ENCODE results near the gene RIMKLA. TPM values are rescaled to one million over a fixed set of nuclear protein-coding genes. Genes with fewer than 3 reads are reported as not detected.

The RIMKLA gene
- total RNA-seq, 4 donors from 2014 or later = 1.8 to 5.3 (median 3.4) TPM

GRCh38 chr1:42462828-42463763 lies 82.5 kb downstream of the RIMKLA start, which contains the start of gene CCDC30:
Gene CCDC30 (plus strand): TSS chr1:42463286. CDS start chr1:42480552, 17,266 bp downstream.
- intact Hi-C loops (cut with DNase I) = loop anchor here (10.0 kb wide), 1 partner anchor 222 kb away; the partner anchor contains the start of gene YBX1
- WGBS = under 1% methylated on average over 46 of the region's 59 CpGs

GRCh38 chr1:42463921-42464320 lies 83.3 kb downstream of the RIMKLA start:
- intact Hi-C loops (cut with DNase I) = loop anchor here (10.0 kb wide), 1 partner anchor 221 kb away; the partner anchor contains the start of gene YBX1
- no peak for TF ChIP-seq EP300 (IDR thresholded peaks at IDR 0.05)
- no peak for TF ChIP-seq POLR2AphosphoS5 (IDR thresholded peaks at IDR 0.05)
- no peak for TF ChIP-seq POLR2A (IDR thresholded peaks at IDR 0.05; ENCODE audit: low read depth)
- TF ChIP-seq CTCF (IDR thresholded peaks at IDR 0.05) = no peak
- Histone ChIP-seq H3K36me3 (peaks cover 0 to 21% (median 19%) of the 10 kb centered on the region in 4 donors), H3K4me3 (peak overlapping the region; percentile 68 to 82 (median 78)), H3K27ac (replicated peaks in 1 of 4) (peak overlapping the region in 1 of 4 donors; percentile 69), H3K27me3 (no peaks in the 10 kb centered on the region), H3K4me1 (peaks cover 13 to 20% (median 17%) of the 10 kb centered on the region in 4 donors), H3K9me3 (no peaks in the 10 kb centered on the region)
- WGBS = 62% methylated on average over 3 of the region's 3 CpGs
- DNase-seq (ENCODE audit: extremely low spot score) = no peak

More at GRCh38 chr1:42462828-42463763, 82.5 kb downstream of the RIMKLA start, which contains the start of gene CCDC30:
- peaks cover 0 to 28% (median 25%) of the 10 kb centered on the region in 4 donors for H3K36me3 ChIP-seq
- H3K9me3 ChIP-seq = no peaks in the 10 kb centered on the region
- peak within 1 kb of the TSS; percentile 13 to 69 (median 32) for H3K27ac ChIP-seq (replicated peaks in 1 of 4)
- TF ChIP-seq EP300 (IDR thresholded peaks at IDR 0.05) = no peak
- peak; percentile 57 to 74 for TF ChIP-seq POLR2AphosphoS5 (IDR thresholded peaks at IDR 0.05)
- H3K27me3 ChIP-seq = no peaks in the 10 kb centered on the region
- peak; percentile 99 for DNase-seq (ENCODE audit: extremely low spot score)
- peak within 1 kb of the TSS; percentile 68 to 82 (median 78) for H3K4me3 ChIP-seq
- peaks cover 14 to 22% (median 18%) of the 10 kb centered on the region in 4 donors for H3K4me1 ChIP-seq

DNA sequence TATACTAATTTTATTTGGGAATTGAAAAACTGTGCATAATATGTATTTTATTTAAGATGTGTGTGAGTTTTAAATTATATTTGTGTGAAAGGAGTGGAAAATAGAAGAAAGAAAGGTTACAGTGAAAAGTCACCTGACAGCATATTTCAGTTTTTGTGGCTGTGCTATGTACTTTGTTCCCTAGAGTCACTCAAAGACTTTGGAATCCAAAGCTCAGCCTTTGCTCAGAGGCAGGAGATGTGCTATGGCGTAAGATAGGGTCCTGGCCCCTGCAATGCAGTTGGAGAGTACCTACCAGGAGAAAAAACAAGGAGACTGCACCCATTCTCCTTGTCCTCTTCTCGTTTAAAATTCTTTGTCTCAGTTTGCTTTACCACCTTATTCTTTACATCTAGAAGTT lies 85.4 kb downstream of the RIMKLA start:
- intact Hi-C loops (cut with DNase I) = loop anchor here (10.0 kb wide), 1 partner anchor 219 kb away; the partner anchor contains the start of gene YBX1
- no peak for DNase-seq (ENCODE audit: extremely low spot score)
- WGBS = 91% methylated on average over 2 of the region's 2 CpGs
- Histone ChIP-seq H3K27ac (replicated peaks in 1 of 4) (no peak overlapping the region), H3K9me3 (no peaks in the 10 kb centered on the region), H3K4me3 (no peak overlapping the region), H3K27me3 (no peaks in the 10 kb centered on the region), H3K4me1 (peaks cover 13 to 20% (median 17%) of the 10 kb centered on the region in 4 donors), H3K36me3 (peaks cover 0 to 3% (median 0%) of the 10 kb centered on the region in 4 donors)
- TF ChIP-seq POLR2AphosphoS5 (IDR thresholded peaks at IDR 0.05) (no peak), EP300 (IDR thresholded peaks at IDR 0.05) (no peak), CTCF (IDR thresholded peaks at IDR 0.05) (no peak), POLR2A (IDR thresholded peaks at IDR 0.05; ENCODE audit: low read depth) (no peak)

DNA sequence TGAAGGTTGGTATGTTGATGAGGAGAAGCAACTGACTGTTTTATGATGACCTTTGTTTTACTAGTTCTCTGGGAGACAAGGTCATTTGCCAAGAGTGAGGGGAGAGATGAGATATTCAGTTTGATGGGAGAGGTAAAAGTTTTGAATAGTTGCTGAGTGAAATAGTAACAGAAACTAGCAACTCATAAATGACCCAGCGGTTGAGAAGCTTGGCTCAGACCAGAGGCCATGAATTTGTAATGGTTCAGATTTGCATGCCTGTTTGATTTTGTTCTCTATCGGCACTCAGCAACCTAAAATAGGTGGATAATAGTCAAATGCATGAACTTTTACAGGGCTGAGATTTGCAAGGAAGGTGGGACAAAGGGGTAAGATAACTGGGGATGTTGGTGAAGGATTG lies 89.1 kb downstream of the RIMKLA start:
- Histone ChIP-seq H3K4me3 (no peak overlapping the region), H3K36me3 (no peaks in the 10 kb centered on the region), H3K27ac (replicated peaks in 1 of 4) (no peak overlapping the region), H3K27me3 (no peaks in the 10 kb centered on the region), H3K9me3 (no peaks in the 10 kb centered on the region), H3K4me1 (no peaks in the 10 kb centered on the region)
- TF ChIP-seq EP300 (IDR thresholded peaks at IDR 0.05) (no peak), POLR2AphosphoS5 (IDR thresholded peaks at IDR 0.05) (no peak), POLR2A (IDR thresholded peaks at IDR 0.05; ENCODE audit: low read depth) (no peak), CTCF (IDR thresholded peaks at IDR 0.05) (no peak)
- DNase-seq (ENCODE audit: extremely low spot score) = no peak
- 98% methylated on average over 2 of the region's 2 CpGs for WGBS
- intact Hi-C loops (cut with DNase I) = loop anchor here (10.0 kb wide), 1 partner anchor 215 kb away; the partner anchor contains the start of gene YBX1

Other genes with a start within 250 kb of the RIMKLA start
- not detected for gene GUCA2B, start 227.4 kb upstream of the RIMKLA start, total RNA-seq
- gene GUCA2A, start 216.0 kb upstream of the RIMKLA start, total RNA-seq = not detected
- 10 to 100 TPM; 34.5 to 40.0 (median 36.1) TPM for gene FOXJ3, start 45.6 kb upstream of the RIMKLA start, total RNA-seq
- 1 to 10 TPM in 1 of 4 donors, under 1 TPM in 2, not detected in 1; 0.23 to 1.7 (median 0.78) TPM for gene ZMYND12, start 75.2 kb downstream of the RIMKLA start, total RNA-seq
- 100 to 1,000 TPM in 2 of 4 donors, 10 to 100 TPM in 2; 59.1 to 105 (median 90.6) TPM for gene PPCS, start 75.8 kb downstream of the RIMKLA start, total RNA-seq
- gene CCDC30, start 82.5 kb downstream of the RIMKLA start, total RNA-seq = 1 to 10 TPM in 3 of 4 donors, under 1 TPM in 1; 0.99 to 4.1 (median 1.7) TPM